Measurements from ENCODE around the gene ROBO1.
"Not testable (repeated sequence)": the region's sequence is repeated elsewhere in the genome, so short reads cannot be mapped to it uniquely, and the experiment has no call there.

The ROBO1 gene

GRCh38 chr3:78732893-78733292 lies 1034.9 kb downstream of the ROBO1 start:
- DNase-seq (ENCODE audit: low read depth), result no peak

- DNase-seq (ENCODE audit: low read depth), result no peak
Measured at GRCh38 chr3:78732471-78732870, 1035.3 kb downstream of the ROBO1 start.

- no peak for DNase-seq (ENCODE audit: low read depth)
Measured at GRCh38 chr3:78729946-78730345, 1037.9 kb downstream of the ROBO1 start.

- no peak for DNase-seq (ENCODE audit: low read depth)
Measured at GRCh38 chr3:78728406-78729145, 1039.2 kb downstream of the ROBO1 start.

GRCh38 chr3:78726545-78726944 lies 1041.3 kb downstream of the ROBO1 start:
- no peak for DNase-seq (ENCODE audit: low read depth)

- DNase-seq (ENCODE audit: low read depth), result no peak
Measured at GRCh38 chr3:78725703-78726246, 1042.0 kb downstream of the ROBO1 start.

GRCh38 chr3:78724859-78725258 lies 1042.9 kb downstream of the ROBO1 start:
- no peak for DNase-seq (ENCODE audit: low read depth)

- not testable (repeated sequence) for DNase-seq (ENCODE audit: low read depth)
Measured at GRCh38 chr3:78724364-78724763, 1043.4 kb downstream of the ROBO1 start.

- DNase-seq (ENCODE audit: low read depth), result no peak
Measured at GRCh38 chr3:78721771-78722543, 1045.8 kb downstream of the ROBO1 start.

GRCh38 chr3:78718707-78719106 lies 1049.1 kb downstream of the ROBO1 start:
- no peak for DNase-seq (ENCODE audit: low read depth)

- no peak for DNase-seq (ENCODE audit: low read depth)
Measured at GRCh38 chr3:78717041-78717440, 1050.8 kb downstream of the ROBO1 start.

- DNase-seq (ENCODE audit: low read depth), result no peak
Measured at GRCh38 chr3:78712941-78713340, 1054.9 kb downstream of the ROBO1 start.

- no peak for DNase-seq (ENCODE audit: low read depth)
Measured at GRCh38 chr3:78712270-78712669, 1055.5 kb downstream of the ROBO1 start.

- DNase-seq (ENCODE audit: low read depth), result no peak
Measured at GRCh38 chr3:78708565-78709073, 1059.2 kb downstream of the ROBO1 start.

- DNase-seq (ENCODE audit: low read depth), result no peak
Measured at GRCh38 chr3:78707609-78708008, 1060.2 kb downstream of the ROBO1 start.

- no peak for DNase-seq (ENCODE audit: low read depth)
Measured at GRCh38 chr3:78706906-78707523, 1060.8 kb downstream of the ROBO1 start.

GRCh38 chr3:78703944-78704343 lies 1063.9 kb downstream of the ROBO1 start:
- no peak for DNase-seq (ENCODE audit: low read depth)

- no peak for DNase-seq (ENCODE audit: low read depth)
Measured at GRCh38 chr3:78701537-78701936, 1066.3 kb downstream of the ROBO1 start.

GRCh38 chr3:78698431-78698830 lies 1069.4 kb downstream of the ROBO1 start:
- DNase-seq (ENCODE audit: low read depth), result no peak

- no peak for DNase-seq (ENCODE audit: low read depth)
Measured at GRCh38 chr3:78697426-78697825, 1070.4 kb downstream of the ROBO1 start.

- no peak for DNase-seq (ENCODE audit: low read depth)
Measured at GRCh38 chr3:78690766-78691165, 1077.0 kb downstream of the ROBO1 start.

GRCh38 chr3:78689378-78689777 lies 1078.4 kb downstream of the ROBO1 start:
- DNase-seq (ENCODE audit: low read depth), result no peak

- DNase-seq (ENCODE audit: low read depth), result no peak
Measured at GRCh38 chr3:78687520-78687919, 1080.3 kb downstream of the ROBO1 start.

Measured in stimulated activated CD8-positive, alpha-beta memory T cell treated with anti-CD3 and anti-CD28 coated beads, Interleukin-4, amount 100 ng/mL, for 24 hours (primary cell).